A549 treated with CORT108297 at 1 μM for 4 hours (cell line): ENCODE measurements around the gene CKMT2. TPM values are rescaled to one million over a fixed set of nuclear protein-coding genes. Genes with fewer than 3 reads are reported as not detected.

Source experiments
- total RNA-seq: library from RNA; stranded (reverse); fragments of 200-300 nt; extraction: Qiagen RNA extraction; gene quantifications from 5 replicates; pipeline ENCODE4 v1.2.3, GENCODE V29; 2022

The CKMT2 gene
- not detected in 5 replicates for total RNA-seq

GRCh38 chr5:81233080-81233634 is at the start of gene CKMT2:
CKMT2 (plus strand) TSS chr5:81233322; CDS start chr5:81251133, 17,811 bp downstream.

GRCh38 chr5:81301271-81302015 is 68.3 kb downstream of the CKMT2 start, which contains the start of gene ZCCHC9:
ZCCHC9 (plus strand) TSS chr5:81301587; CDS start chr5:81304758, 3,171 bp downstream.

Other genes starting within 250 kb of the CKMT2 start
- gene ZCCHC9, start 68.3 kb downstream of the CKMT2 start, total RNA-seq, result 26.2 to 30.4 TPM (median 26.8 TPM) in 5 replicates
- gene ACOT12, start 160.8 kb downstream of the CKMT2 start, total RNA-seq, result 0.16 to 0.35 TPM in 2 of 5 replicates, not detected in the others